Activated T-cell treated with anti-CD3 and anti-CD28 coated beads, Interleukin-2, amount 50 U/mL, for 24 hours (primary cell): ENCODE measurements around the gene PRKAR1B.
"Not testable (repeated sequence)": the region's sequence is repeated elsewhere in the genome, so short reads cannot be mapped to it uniquely, and the experiment has no call there.

ENCODE experiments used
- DNase-seq: peaks from one replicate; pipeline ENCODE4 v3.0.0-alpha.2; 2020
- H3K27ac Mint-ChIP-seq: 2 replicates; pipeline ENCODE4 v1.8.0; 2020; ENCODE audit warnings: mild to moderate bottlenecking, mixed read lengths
- H3K27me3 Mint-ChIP-seq: 2 replicates; pipeline ENCODE4 v1.8.0; 2020; ENCODE audit warnings: mixed read lengths
- H3K36me3 Mint-ChIP-seq: 2 replicates; pipeline ENCODE4 v1.8.0; 2020; ENCODE audit warnings: low read depth, mixed read lengths
- H3K4me1 Mint-ChIP-seq: 2 replicates; pipeline ENCODE4 v1.8.0; 2020; ENCODE audit warnings: low read depth, mixed read lengths
- H3K4me3 Mint-ChIP-seq: 2 replicates; pipeline ENCODE4 v1.8.0; 2020; ENCODE audit warnings: mild to moderate bottlenecking, moderate library complexity, mixed read lengths
- H3K9me3 Mint-ChIP-seq: 2 replicates; pipeline ENCODE4 v1.8.0; 2020; ENCODE audit warnings: mixed read lengths

PRKAR1B gene

DNA sequence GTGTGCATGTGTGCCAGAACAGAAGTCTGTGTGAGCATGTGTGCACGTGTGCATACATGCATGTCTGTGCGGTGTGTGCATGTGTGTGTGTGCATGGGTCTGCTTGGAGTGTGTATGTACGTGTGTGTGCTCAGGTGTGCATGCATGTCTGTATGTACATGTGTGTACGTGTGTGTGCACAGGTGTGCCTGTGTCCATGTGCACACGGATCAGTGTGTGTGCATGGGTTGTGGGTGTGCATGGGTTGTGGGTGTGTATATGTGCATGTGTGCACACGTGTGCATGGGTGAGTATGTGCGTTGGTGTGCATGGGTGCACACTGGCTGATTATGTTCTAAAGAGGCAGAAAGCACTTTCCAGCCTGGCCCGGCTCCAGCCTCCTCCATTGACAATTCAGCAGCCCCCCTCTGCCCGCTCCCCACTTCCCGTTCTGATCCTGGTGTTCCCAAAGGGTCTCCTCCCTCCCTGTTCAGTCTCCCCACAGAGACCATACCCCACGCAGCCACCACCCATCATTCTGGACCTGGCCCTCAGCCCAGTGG, 163.4 kb downstream of the PRKAR1B start:
- no peak overlapping the region for H3K27ac Mint-ChIP-seq
- H3K9me3 Mint-ChIP-seq: no peaks in the 10 kb centered on the region
- no peak overlapping the region for H3K4me3 Mint-ChIP-seq
- H3K36me3 Mint-ChIP-seq: peaks cover 19% of the 10 kb centered on the region
- H3K27me3 Mint-ChIP-seq: no peaks in the 10 kb centered on the region
- no peak for DNase-seq
- H3K4me1 Mint-ChIP-seq: peaks cover 6% of the 10 kb centered on the region

DNA sequence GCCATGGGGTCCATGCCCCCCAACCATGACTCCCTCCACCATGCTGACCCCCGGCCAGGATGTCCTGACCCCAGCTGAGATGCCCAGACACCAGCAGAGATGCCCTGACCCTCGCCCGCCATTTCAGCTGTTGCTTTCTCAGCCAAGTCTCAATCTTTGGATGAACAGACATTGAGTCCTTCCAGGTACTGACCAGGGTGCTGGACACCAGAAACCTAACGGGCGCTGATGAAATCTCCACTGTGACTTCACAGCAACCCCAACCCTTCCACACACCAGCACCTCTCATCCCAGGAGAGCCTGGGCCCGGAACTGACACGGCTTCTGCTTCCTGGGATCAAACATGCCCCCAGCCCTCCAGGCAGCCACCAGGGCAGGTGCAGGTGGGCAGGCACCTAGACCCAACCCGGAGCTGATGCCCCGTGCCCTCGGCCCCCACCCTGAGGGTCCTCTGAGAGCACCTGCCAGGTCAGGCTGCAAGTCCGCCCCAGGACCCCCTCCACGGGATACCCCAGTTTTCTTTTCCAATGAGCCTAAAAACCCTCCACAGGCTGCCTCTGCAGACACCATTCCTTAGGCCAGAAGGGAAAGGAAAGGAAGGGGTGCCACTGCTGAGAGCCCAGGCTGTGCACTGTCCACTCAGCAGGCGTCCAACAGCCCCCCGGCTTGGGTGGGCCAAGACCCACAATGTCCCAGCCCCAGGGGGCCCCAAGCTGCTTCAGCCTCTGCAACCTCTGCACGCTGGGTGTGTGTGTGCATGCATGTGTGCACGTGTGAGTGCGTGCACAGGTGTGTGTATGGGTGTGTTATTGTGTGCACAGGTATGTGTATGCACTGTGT, 164.1 kb downstream of the PRKAR1B start:
- Mint-ChIP-seq H3K27me3 (no peaks in the 10 kb centered on the region), H3K4me1 (peaks cover 6% of the 10 kb centered on the region), H3K9me3 (no peaks in the 10 kb centered on the region), H3K36me3 (peaks cover 15% of the 10 kb centered on the region), H3K4me3 (no peak overlapping the region), H3K27ac (peak overlapping the region; percentile 2)
- DNase-seq: no peak

DNA sequence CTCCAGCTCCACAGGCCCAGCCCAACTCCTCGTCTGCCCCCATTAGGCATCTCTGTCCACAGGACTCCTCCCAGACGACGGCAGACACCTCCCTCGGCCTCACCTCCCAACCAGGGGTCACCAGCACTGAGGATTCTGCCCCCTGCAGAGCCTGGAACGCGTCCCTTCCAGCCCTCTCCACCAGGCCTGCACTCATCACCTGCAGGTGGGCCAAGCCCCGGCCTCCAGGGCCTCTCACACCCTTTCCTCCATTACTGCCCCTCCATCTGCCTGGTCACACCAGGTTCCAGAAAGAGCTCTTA, 164.8 kb downstream of the PRKAR1B start:
- Mint-ChIP-seq H3K36me3 (peaks cover 14% of the 10 kb centered on the region), H3K27me3 (no peaks in the 10 kb centered on the region), H3K4me3 (no peak overlapping the region), H3K27ac (peak overlapping the region; percentile 2), H3K4me1 (peaks cover 6% of the 10 kb centered on the region), H3K9me3 (no peaks in the 10 kb centered on the region)
- no peak for DNase-seq

DNA sequence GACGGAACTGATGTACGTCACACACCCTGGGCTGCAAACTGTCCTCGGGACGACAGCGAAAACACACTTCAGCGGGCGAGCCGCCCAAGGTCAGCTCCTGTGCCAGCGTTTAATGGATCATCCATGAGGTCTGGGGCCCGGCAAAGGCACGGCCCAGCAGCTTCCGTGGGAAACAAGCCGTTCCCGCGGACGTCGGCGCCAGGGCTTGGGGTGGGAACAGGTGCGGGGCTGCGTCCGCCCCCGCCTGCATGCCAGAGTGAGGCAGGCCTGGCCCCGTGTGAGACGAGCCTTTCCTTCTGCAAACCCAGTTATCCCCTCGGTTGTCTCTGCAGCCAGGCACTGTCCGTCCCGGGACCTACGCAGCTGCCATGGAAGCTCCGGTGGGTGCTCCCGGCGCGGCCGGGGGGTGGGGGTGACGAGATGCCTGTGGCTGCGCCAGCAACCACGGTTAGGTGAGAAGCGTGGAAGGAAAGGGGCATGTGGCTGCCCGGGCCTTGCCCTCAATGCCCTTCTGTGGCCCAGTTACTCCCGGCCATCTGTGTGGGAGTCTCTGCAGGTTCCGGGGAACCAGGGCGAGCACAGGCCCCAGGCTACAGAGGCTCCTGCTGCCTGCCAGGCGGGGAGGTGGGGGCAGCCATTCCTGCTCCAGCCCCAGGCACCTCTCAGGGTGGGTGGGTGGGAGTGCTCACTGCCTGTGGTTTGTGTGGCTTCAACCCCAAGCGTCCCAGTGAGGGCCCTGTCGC, 165.3 kb downstream of the PRKAR1B start:
- no peak for DNase-seq
- Mint-ChIP-seq H3K9me3 (no peaks in the 10 kb centered on the region), H3K27ac (no peak overlapping the region), H3K27me3 (no peaks in the 10 kb centered on the region), H3K4me3 (no peak overlapping the region), H3K36me3 (peaks cover 14% of the 10 kb centered on the region), H3K4me1 (peaks cover 6% of the 10 kb centered on the region)

DNA sequence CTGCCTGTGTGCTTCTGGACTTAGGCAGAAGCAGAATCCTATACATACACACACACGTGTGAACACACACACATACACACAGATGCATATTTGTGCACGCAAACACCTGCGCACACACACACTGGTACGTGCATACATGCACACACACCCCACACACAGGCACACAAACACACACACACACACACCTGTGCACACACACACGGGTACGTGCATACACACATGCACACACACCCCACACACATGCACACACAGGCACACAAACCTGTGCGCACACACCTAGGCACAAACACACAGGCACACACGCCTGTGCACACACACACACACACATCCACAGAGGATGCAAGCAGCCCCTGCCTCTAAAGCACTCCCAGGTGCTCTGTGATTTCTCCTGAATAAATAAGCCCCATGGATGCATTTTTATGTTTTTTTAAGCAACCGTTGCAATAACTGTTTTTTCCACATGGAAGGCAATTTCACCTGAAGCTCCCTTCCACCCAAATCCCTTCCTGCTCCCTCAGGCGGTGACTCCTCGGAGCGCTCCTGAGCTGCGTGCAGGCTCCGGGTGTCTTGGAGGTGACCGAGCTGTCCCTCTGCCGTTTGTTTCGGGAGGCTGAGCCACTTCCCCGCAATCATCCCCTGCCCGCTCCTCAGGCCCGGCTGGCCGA, 166.0 kb downstream of the PRKAR1B start:
- Mint-ChIP-seq H3K4me1 (peaks cover 6% of the 10 kb centered on the region), H3K4me3 (no peak overlapping the region), H3K36me3 (peaks cover 14% of the 10 kb centered on the region), H3K27me3 (no peaks in the 10 kb centered on the region), H3K27ac (no peak overlapping the region), H3K9me3 (no peaks in the 10 kb centered on the region)
- DNase-seq: no peak

DNA sequence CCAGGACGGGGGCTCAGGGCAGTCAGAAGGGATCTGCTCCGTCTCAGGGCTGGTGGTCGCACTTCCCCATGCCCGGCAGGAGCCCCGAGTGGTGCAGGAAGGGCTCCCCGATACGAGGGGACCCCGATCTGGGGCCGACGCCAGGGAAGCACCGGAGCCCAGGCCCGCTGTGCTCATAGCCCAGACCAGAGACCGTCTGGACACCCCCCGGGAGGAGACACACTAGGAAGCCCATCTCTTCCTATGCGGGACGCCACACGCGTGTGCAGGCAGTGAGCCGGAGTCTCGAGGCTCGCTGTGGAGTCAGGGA, 167.7 kb downstream of the PRKAR1B start:
- Mint-ChIP-seq H3K9me3 (no peaks in the 10 kb centered on the region), H3K27ac (no peak overlapping the region), H3K27me3 (no peaks in the 10 kb centered on the region), H3K4me1 (peaks cover 6% of the 10 kb centered on the region), H3K36me3 (peaks cover 19% of the 10 kb centered on the region), H3K4me3 (no peak overlapping the region)
- DNase-seq: no peak

DNA sequence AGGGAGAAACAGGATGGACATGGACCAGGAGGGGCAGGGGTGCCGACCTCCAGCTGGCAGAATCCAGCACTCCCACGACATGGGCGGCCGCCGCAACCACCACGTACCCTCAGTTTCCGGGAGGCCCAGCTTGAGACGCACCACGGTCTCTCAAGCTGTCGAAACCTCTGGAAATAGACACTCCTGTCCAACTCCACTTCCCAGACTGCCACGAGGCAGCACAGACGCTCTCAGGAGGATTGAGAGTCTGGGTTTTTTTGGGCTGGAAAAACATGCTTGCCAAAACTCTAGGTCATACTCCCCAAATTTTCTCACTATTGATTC, 169.6 kb downstream of the PRKAR1B start:
- Mint-ChIP-seq H3K4me3 (no peak overlapping the region), H3K36me3 (peaks cover 16% of the 10 kb centered on the region), H3K9me3 (no peaks in the 10 kb centered on the region), H3K27me3 (no peaks in the 10 kb centered on the region), H3K27ac (no peak overlapping the region), H3K4me1 (peaks cover 3% of the 10 kb centered on the region)
- no peak for DNase-seq

DNA sequence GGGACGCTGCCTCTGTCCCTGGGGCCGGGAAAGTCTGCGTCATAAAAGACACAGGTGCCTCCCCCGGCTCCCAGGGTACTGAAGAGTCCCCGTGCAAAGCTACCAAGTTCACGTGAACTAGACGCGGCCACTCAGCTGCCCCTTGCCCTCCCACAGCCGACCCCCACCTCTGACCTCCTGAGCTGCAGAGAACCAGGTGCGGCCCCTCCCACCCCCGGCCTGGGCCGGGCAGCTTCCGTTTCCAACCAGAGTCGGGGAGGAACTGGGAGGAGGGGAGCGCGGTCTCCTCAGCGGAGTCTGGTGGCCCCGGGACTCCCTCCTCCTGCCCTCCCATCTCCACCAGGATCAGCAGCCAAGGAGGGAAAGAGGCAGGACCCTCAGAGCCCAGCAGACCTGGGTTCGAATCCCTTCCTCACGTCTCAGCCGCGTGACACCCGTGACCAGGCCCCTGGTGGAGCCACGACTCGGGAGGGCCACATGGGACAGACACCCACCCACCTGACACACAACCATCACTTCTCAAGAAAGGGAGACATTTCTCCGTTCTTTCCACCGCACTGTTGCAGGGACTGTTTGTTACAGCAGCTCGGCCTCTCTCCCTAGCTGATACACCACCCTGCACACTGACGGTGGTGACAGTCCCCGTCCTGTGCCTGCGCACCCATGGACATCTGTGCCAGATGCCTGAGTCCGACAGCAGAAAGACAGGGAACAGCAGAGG, 170.1 kb downstream of the PRKAR1B start:
- H3K4me1 Mint-ChIP-seq: peaks cover 1% of the 10 kb centered on the region

DNA sequence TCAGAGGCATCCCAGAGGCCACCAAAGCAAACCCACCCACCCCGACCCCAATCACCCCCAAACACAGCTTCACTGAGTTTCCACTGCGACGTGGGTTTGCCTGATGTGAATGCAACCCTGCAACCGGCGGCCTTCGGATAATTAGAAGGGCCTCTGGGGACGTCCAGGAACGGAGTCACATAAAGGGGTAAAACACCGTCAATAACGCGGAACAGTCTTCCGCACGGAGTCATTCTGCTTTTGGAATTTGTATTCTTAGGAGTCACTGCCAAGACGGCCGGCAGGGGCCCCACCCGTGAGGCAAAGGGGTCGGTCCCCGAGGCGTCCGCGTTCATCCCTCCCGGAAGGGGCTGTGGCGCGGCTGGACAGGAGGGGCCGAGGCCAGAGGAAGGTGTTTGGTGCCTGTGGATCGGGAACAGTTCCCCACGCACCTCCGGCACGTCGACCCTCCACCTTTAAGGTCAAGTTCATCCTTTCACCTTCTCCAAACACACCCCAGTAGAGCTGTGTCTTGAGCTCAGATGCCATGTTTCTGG, 170.7 kb downstream of the PRKAR1B start:
- peaks cover 1% of the 10 kb centered on the region for H3K4me1 Mint-ChIP-seq
- H3K4me3 Mint-ChIP-seq: no peak overlapping the region
- no peak for DNase-seq
- H3K36me3 Mint-ChIP-seq: peaks cover 14% of the 10 kb centered on the region
- H3K9me3 Mint-ChIP-seq: no peaks in the 10 kb centered on the region
- H3K27me3 Mint-ChIP-seq: no peaks in the 10 kb centered on the region
- H3K27ac Mint-ChIP-seq: no peak overlapping the region

More for the DNA sequence above, 170.1 kb downstream of the PRKAR1B start:
- DNase-seq: no peak
- no peaks in the 10 kb centered on the region for H3K9me3 Mint-ChIP-seq
- no peak overlapping the region for H3K4me3 Mint-ChIP-seq
- H3K27ac Mint-ChIP-seq: no peak overlapping the region
- H3K27me3 Mint-ChIP-seq: no peaks in the 10 kb centered on the region
- peaks cover 14% of the 10 kb centered on the region for H3K36me3 Mint-ChIP-seq

DNA sequence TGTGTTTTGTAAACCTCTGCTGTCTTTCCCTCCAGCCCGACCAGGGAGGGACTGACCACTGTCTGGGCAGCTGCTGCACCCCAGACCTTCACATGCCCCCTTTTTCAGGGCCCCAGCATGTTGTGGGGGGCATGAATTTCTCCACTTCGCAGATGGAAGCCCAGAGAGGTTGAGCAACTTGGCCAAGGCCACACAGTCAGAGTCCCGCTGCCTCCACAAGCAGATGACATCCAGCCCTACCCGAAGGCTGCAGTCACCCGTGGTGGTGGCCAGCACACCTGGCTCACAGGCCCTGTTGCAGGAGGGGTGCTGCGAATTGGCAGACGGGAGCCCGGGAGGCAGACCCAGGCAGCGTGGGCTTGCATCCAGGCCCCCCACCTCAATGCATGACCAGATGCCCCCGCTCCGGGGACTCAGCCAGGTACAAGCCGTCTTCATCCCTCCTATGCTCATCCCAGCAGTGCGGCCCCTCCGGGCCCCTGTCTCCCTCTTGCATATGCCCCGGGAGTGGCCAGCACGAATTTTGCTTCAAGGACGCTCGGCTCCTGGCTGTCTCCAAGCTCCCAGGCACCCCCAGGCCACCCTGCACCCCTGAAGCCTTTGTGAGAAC, 171.4 kb downstream of the PRKAR1B start:
- no peaks in the 10 kb centered on the region for H3K27me3 Mint-ChIP-seq
- peaks cover 9% of the 10 kb centered on the region for H3K36me3 Mint-ChIP-seq

DNA sequence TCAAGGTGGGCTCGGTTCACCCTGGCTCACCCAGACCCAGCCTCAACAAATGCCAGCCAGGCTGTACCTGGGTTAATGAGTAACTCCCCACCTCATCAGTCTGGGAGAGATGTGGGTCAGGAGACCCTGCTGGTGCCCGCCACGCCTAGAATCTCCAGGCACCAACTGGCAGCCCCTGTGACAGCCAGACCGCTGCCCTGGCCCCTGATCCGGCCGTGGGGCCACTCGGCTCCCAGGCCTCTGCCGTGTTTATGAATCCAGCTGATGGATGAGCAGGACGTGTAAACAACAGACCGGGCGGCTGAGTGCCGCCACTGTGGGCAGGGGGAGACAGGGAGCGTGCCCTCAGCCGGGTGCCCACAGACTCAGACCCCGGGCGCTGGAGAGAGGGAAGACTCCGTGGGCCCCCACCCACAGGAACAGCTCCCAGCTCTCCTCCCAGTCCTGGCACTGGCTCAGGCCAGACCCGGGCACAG, 173.4 kb downstream of the PRKAR1B start:
- no peak overlapping the region for H3K4me3 Mint-ChIP-seq
- H3K4me1 Mint-ChIP-seq: no peaks in the 10 kb centered on the region
- no peak for DNase-seq
- no peaks in the 10 kb centered on the region for H3K9me3 Mint-ChIP-seq
- no peaks in the 10 kb centered on the region for H3K27me3 Mint-ChIP-seq
- no peak overlapping the region for H3K27ac Mint-ChIP-seq
- peaks cover 23% of the 10 kb centered on the region for H3K36me3 Mint-ChIP-seq

More for the DNA sequence above, 171.4 kb downstream of the PRKAR1B start:
- no peak for DNase-seq
- Mint-ChIP-seq H3K27ac (no peak overlapping the region), H3K4me3 (no peak overlapping the region), H3K4me1 (no peaks in the 10 kb centered on the region), H3K9me3 (no peaks in the 10 kb centered on the region)

DNA sequence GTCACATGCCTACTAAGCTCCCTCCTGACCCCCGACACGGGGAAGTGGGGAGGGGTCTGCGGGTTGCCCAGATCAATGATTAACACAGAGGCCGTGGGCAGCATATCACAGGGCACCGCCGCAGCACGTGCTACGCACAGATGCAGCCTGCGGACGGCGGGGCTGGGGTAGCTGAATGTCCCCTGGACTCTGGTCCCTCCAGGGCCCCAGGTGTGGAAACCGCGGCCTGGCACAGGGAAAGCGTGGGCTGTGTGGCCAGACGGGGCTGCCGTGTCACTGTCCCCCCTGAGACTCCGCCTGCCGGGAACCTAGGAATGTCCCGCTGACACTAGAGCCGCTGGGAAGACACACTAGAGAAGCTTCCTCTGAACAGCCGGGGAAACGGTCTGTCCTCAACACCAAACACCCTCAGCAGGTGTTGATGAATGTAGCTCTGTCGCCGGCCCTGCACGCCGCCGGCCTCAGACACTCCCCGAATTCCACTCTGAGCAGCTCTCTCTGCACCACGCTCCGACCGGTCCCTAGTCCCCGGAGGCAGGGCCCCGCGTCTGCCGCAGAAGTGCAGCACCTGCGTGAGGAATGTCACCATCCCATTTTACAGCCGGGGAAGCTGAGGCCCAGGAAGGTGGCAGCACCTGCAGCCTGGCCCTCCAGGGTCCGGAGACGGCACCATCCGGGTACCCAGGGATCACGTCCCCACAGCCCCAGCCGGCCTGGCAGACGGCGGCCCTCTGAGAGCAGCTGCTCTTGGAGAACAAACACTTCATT, 174.0 kb downstream of the PRKAR1B start:
- Mint-ChIP-seq H3K36me3 (peaks cover 26% of the 10 kb centered on the region), H3K9me3 (no peaks in the 10 kb centered on the region), H3K4me3 (no peak overlapping the region), H3K4me1 (no peaks in the 10 kb centered on the region), H3K27me3 (no peaks in the 10 kb centered on the region), H3K27ac (no peak overlapping the region)
- no peak for DNase-seq

DNA sequence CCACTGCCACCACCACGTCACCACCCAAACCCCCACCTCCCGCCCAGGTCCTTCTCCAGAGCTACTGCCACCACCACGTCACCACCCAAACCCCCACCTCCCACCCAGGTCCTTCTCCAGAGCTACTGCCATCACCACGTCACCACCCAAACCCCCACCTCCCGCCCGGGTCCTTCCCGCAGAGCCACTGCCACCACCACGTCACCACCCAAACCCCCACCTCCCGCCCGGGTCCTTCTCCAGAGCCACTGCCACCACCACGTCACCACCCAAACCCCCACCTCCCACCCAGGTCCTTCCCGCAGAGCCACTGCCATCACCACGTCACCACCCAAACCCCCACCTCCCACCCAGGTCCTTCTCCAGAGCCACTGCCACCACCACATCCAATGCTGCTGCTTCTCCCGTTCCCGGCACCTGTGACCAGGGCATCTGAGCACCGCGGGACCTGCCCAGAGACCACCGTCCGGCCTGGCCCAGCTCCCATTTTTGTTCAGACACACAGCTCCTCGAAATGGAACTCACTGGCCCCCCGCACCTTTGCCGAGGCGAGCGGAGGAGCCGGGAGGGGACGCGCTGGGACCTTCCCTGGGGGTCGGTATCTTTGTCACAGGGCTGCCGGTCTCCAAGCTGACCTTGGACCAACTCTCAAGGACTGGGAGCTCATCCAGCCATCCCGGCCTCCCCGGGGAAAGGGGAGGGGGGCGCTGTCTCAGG, 174.8 kb downstream of the PRKAR1B start:
- DNase-seq, H3K9me3 Mint-ChIP-seq, H3K27me3 Mint-ChIP-seq, H3K27ac Mint-ChIP-seq, H3K4me1 Mint-ChIP-seq, H3K4me3 Mint-ChIP-seq: not testable (repeated sequence)
- H3K36me3 Mint-ChIP-seq: peaks cover 28% of the 10 kb centered on the region
